SK-N-MC (cell line): Measurements from ENCODE around the gene POLD1.

Experiments used
- EZH2 ChIP-seq: fragments of 200-600 bp; sonication (generic); IDR thresholded peaks from one replicate; pipeline ENCODE4 v1.6.1; 2017; ENCODE audit warnings: antibody characterized with exemption
- POLR2AphosphoS5 ChIP-seq: IDR thresholded peaks from 2 replicates; pipeline ENCODE4 v1.6.1; 2012; ENCODE audit warnings: mild to moderate bottlenecking, low read depth, low read length, borderline replicate concordance

- TF ChIP-seq EZH2 = no peak
- TF ChIP-seq POLR2AphosphoS5 = no peak
These were observed 73.2 kb downstream of the POLD1 start for GRCh38 chr19:50457300-50457699.
